Measurements from ENCODE around the gene ST7.

DNA sequence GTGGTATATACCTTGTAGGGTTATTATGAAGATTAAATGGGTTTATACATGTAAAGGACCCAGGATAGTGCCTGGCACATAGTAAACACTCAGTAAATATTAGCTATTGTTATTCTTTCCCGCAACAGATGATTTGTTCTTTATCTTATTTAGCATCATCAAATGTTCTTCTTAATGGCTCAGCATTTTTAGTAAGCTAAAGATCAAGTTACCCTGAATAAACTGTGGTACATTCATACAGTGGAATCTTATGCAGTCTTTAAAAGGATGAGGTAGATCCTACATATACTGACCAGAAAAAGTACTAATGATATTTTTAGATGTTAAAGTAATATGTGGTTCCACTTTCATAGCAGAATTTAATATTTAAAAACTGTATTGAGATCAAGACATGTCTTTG lies 65.4 kb downstream of the ST7 start:
- TF ChIP-seq, protein P1, sequence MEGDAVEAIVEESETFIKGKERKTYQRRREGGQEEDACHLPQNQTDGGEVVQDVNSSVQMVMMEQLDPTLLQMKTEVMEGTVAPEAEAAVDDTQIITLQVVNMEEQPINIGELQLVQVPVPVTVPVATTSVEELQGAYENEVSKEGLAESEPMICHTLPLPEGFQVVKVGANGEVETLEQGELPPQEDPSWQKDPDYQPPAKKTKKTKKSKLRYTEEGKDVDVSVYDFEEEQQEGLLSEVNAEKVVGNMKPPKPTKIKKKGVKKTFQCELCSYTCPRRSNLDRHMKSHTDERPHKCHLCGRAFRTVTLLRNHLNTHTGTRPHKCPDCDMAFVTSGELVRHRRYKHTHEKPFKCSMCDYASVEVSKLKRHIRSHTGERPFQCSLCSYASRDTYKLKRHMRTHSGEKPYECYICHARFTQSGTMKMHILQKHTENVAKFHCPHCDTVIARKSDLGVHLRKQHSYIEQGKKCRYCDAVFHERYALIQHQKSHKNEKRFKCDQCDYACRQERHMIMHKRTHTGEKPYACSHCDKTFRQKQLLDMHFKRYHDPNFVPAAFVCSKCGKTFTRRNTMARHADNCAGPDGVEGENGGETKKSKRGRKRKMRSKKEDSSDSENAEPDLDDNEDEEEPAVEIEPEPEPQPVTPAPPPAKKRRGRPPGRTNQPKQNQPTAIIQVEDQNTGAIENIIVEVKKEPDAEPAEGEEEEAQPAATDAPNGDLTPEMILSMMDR (IDR thresholded peaks at IDR 0.05) = no peak
- TF ChIP-seq EP300 (IDR thresholded peaks at IDR 0.05) = no peak
- TF ChIP-seq POLR2A (IDR thresholded peaks at IDR 0.05) = no peak
